IMR-90 (cell line): ENCODE results near the gene SPTLC2. TPM values are rescaled to one million over a fixed set of nuclear protein-coding genes. Genes with fewer than 3 reads are reported as not detected.

ENCODE experiments used
- ATAC-seq: fragments of 200-7000 bp; cut with Tn5 transposase; 2 replicates; pipeline ENCODE4 v1.9.1; 2020; ENCODE audit warnings: low read depth, mild to moderate bottlenecking, moderate library complexity
- BruUV-seq: library from RNA; stranded (reverse); fragments of 400-500 nt; replicated peaks from 2 replicates; lab custom pipeline; 2021; lab: Mats Ljungman, UMichigan
- CTCF ChIA-PET: fragments of 300-600 bp; formaldehyde crosslinking; extraction: SDS; loops from one replicate; lab custom pipeline; 2021; ENCODE audit warnings: antibody characterized with exemption; lab: Yijun Ruan, JAX
- POLR2A ChIA-PET: fragments of 300-600 bp; sonication (Branson Sonifier 250); formaldehyde crosslinking; loops from one replicate; lab custom pipeline; 2022; ENCODE audit warnings: antibody characterized with exemption; ENCODE audit not compliant: unreplicated experiment; lab: Charles Lee
- DNase-seq: peaks from one replicate; pipeline ENCODE4 v3.0.0; 2013
- H2AFZ ChIP-seq: replicated peaks from 2 replicates; pipeline ENCODE3; 2013; ENCODE audit warnings: low read length, mild to moderate bottlenecking; ENCODE audit not compliant: poor library complexity
- H2AK5ac ChIP-seq: 2 replicates; pipeline ENCODE4 v1.6.1; 2013; ENCODE audit warnings: low read depth, low read length, inconsistent platforms
- H2AK9ac ChIP-seq: replicated peaks from 2 replicates; pipeline ENCODE3; 2013; ENCODE audit warnings: mild to moderate bottlenecking, low read depth, low read length, moderate library complexity; ENCODE audit not compliant: poor library complexity
- H2BK120ac ChIP-seq: 2 replicates; pipeline ENCODE4 v1.6.1; 2013; ENCODE audit warnings: low read depth, low read length, inconsistent platforms
- H2BK15ac ChIP-seq: 3 replicates; pipeline ENCODE4 v1.6.1; 2013; ENCODE audit warnings: low read depth, low read length, inconsistent platforms
- H2BK20ac ChIP-seq: 2 replicates; pipeline ENCODE4 v1.6.1; 2013; ENCODE audit warnings: low read depth, mild to moderate bottlenecking, inconsistent platforms, low read length, moderate library complexity
- H2BK5ac ChIP-seq: 2 replicates; pipeline ENCODE4 v1.6.1; 2013; ENCODE audit warnings: mild to moderate bottlenecking, low read depth, low read length, inconsistent platforms; ENCODE audit not compliant: poor library complexity, severe bottlenecking
- H3K14ac ChIP-seq: replicated peaks from 2 replicates; pipeline ENCODE4 v1.6.1; 2013; ENCODE audit warnings: low read depth, low read length, inconsistent platforms
- H3K18ac ChIP-seq: 2 replicates; pipeline ENCODE4 v1.6.1; 2013; ENCODE audit warnings: low read depth, low read length, control low read depth
- H3K23ac ChIP-seq: 2 replicates; pipeline ENCODE4 v1.6.1; 2013; ENCODE audit warnings: low read depth, low read length, inconsistent platforms
- H3K27ac ChIP-seq: 2 replicates; pipeline ENCODE4 v1.5.1; 2013; ENCODE audit warnings: mild to moderate bottlenecking, control low read depth, low read length; ENCODE audit not compliant: insufficient read depth
- H3K27me3 ChIP-seq: 2 replicates; pipeline ENCODE4 v1.6.1; 2013; ENCODE audit warnings: low read length; ENCODE audit not compliant: control insufficient read depth, insufficient read depth
- H3K36me3 ChIP-seq: 2 replicates; pipeline ENCODE4 v1.6.1; 2013; ENCODE audit warnings: low read length, mixed read lengths; ENCODE audit not compliant: control insufficient read depth, insufficient read depth
- H3K4ac ChIP-seq: 2 replicates; pipeline ENCODE4 v1.6.1; 2013; ENCODE audit warnings: low read depth, low read length, inconsistent platforms
- H3K4me1 ChIP-seq: 2 replicates; pipeline ENCODE4 v1.6.1; 2013; ENCODE audit warnings: low read length, mixed read lengths; ENCODE audit not compliant: control insufficient read depth, insufficient read depth
- H3K4me2 ChIP-seq: 2 replicates; pipeline ENCODE4 v1.6.1; 2013; ENCODE audit warnings: low read depth, mild to moderate bottlenecking, control low read depth, low read length, moderate library complexity
- H3K4me3 ChIP-seq: 2 replicates; pipeline ENCODE4 v1.5.1; 2013; ENCODE audit warnings: low read depth, mild to moderate bottlenecking, control low read depth, low read length, moderate library complexity; ENCODE audit not compliant: insufficient read depth
- H3K56ac ChIP-seq: 2 replicates; pipeline ENCODE4 v1.6.1; 2013; ENCODE audit warnings: low read length, inconsistent platforms; ENCODE audit not compliant: insufficient read depth; ENCODE audit errors: extremely low read depth
- H3K79me1 ChIP-seq, 2 experiments: 2 replicates each; pipeline ENCODE4 v1.6.1; 2013; ENCODE audit warnings: low read length in 2 of 2, inconsistent platforms in 1 of 2, low read depth in 1 of 2
- H3K9ac ChIP-seq: 2 replicates; pipeline ENCODE4 v1.6.1; 2013; ENCODE audit warnings: low read depth, low read length, control low read depth
- H3K9me1 ChIP-seq: 2 replicates; pipeline ENCODE4 v1.6.1; 2013; ENCODE audit warnings: low read length, inconsistent platforms; ENCODE audit not compliant: insufficient read depth
- H3K9me3 ChIP-seq: 2 replicates; pipeline ENCODE4 v1.6.1; 2013; ENCODE audit warnings: low read length; ENCODE audit not compliant: control insufficient read depth, insufficient read depth
- H4K20me1 ChIP-seq: 2 replicates; pipeline ENCODE4 v1.6.1; 2013; ENCODE audit warnings: low read length, inconsistent platforms; ENCODE audit not compliant: insufficient read depth
- H4K5ac ChIP-seq: 2 replicates; pipeline ENCODE4 v1.6.1; 2013; ENCODE audit warnings: mild to moderate bottlenecking, low read depth, low read length, control low read depth
- H4K8ac ChIP-seq, 2 experiments: 2 replicates each; pipeline ENCODE4 v1.6.1; 2013; ENCODE audit warnings: low read depth in 2 of 2, low read length in 2 of 2, control low read depth in 1 of 2, inconsistent platforms in 1 of 2
- H4K91ac ChIP-seq: 2 replicates; pipeline ENCODE4 v1.6.1; 2013; ENCODE audit warnings: low read depth, low read length, inconsistent platforms; ENCODE audit not compliant: insufficient read depth
- CHD1 ChIP-seq: IDR thresholded peaks from 2 replicates; pipeline ENCODE4 v1.6.1; 2012; ENCODE audit warnings: low read depth, low read length, improper control_type of control experiment
- MAFK ChIP-seq: IDR thresholded peaks from 2 replicates; pipeline ENCODE4 v1.6.1; 2012; ENCODE audit warnings: low read depth, low read length, improper control_type of control experiment
- MAZ ChIP-seq: IDR thresholded peaks from 2 replicates; pipeline ENCODE4 v1.6.1; 2012; ENCODE audit warnings: low read depth, mild to moderate bottlenecking, low read length, improper control_type of control experiment, moderate library complexity, borderline replicate concordance
- MXI1 ChIP-seq: IDR thresholded peaks from 2 replicates; pipeline ENCODE4 v1.6.1; 2012; ENCODE audit warnings: low read depth, mild to moderate bottlenecking, low read length, moderate library complexity, borderline replicate concordance
- NFE2L2 ChIP-seq: fragments of 150-350 bp; IDR thresholded peaks from 2 replicates; pipeline ENCODE4 v1.6.1; 2016; ENCODE audit warnings: low read depth, mild to moderate bottlenecking, low read length
- WGBS, 2 experiments: methylation state at CpG; one replicate each; pipeline versions ENCODE4 v1.1.5 to v1.1.7; 2013; ENCODE audit warnings: missing lambda C conversion rate in 2 of 2; ENCODE audit not compliant: insufficient read length in 1 of 2; ENCODE audit errors: extremely low coverage in 2 of 2; 5-methylcytosine and 5-hydroxymethylcytosine counted together
- dilution Hi-C: fragments of 300-500 bp; cut with HindIII; formaldehyde crosslinking; loops from one replicate; pipeline ENCODE4 v1.14.3; 2018; ENCODE audit warnings: low sequenced_read_pairs; ENCODE audit not compliant: unreplicated experiment
- in situ Hi-C: fragments of 300-500 bp; cut with MboI; formaldehyde crosslinking; loops from 3 replicates; pipeline ENCODE4 v1.14.3; 2019; ENCODE audit warnings: low sequenced_read_pairs, inconsistent platforms, mixed read lengths
- intact Hi-C: fragments of 100-400 bp; cut with micrococcal nuclease; formaldehyde crosslinking; loops from 2 replicates; pipeline ENCODE4 v1.10.0; 2022
- polyA plus RNA-seq, 3 experiments: library from polyadenylated mRNA; depleted of rRNA; stranded (reverse); fragments of >200 nt; gene quantifications; 2 replicates each; pipeline ENCODE4 v1.2.3, GENCODE V29; 2012; ENCODE audit warnings: low replicate concordance in 1 of 3
- total RNA-seq: library from RNA; depleted of rRNA; stranded (reverse); fragments of >200 nt; gene quantifications from 2 replicates; pipeline ENCODE4 v1.2.3, GENCODE V29; 2012
- TF ChIP-seq, protein P1 (sequence below): fragments of 150-350 bp; IDR thresholded peaks from 2 replicates; pipeline ENCODE4 v1.6.1; 2016; ENCODE audit warnings: low read depth, mild to moderate bottlenecking, low read length, moderate library complexity, borderline replicate concordance
- TF ChIP-seq, protein P2 (sequence below): conservative IDR thresholded peaks from 2 replicates; pipeline ENCODE4 v1.5.1; 2012; ENCODE audit warnings: mild to moderate bottlenecking, low read depth, low read length, improper control_type of control experiment

Gene SPTLC2
- total and polyA plus RNA-seq, 2 of the 4 experiments (the other 2 are of a cell fraction): 22.6 to 68.3 TPM

DNA sequence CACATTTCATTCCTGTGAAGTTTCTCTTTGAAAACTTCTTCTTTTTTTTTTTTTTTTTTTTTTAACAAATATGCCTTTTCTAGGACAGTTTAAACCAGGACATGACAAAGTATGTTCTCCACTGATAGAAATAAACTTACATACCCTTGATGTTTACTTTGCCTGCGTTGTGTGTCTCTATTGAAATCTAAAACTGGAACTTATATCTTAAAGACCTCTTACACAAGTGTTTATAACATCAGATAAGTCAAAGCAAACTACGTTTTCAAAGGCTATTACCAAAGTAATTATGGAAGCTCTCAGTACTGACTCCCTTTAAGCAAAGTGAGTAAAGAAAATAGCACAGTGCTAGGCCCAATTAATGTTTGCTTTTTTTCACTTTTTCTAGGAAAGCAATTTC is 87.2 kb downstream of the SPTLC2 start:
- dilution Hi-C loops: no loop called here
- Histone ChIP-seq H3K4me3 (no peak overlapping the region), H3K9ac (no peak overlapping the region), H3K4me2 (no peak overlapping the region), H3K56ac (no peak overlapping the region), H4K91ac (no peak overlapping the region), H3K18ac (no peak overlapping the region), H3K36me3 (no peaks in the 10 kb centered on the region; the same call in 1 of the 2 replicates), H4K5ac (no peak overlapping the region), H3K27me3 (no peaks in the 10 kb centered on the region), H2AK9ac (no peak overlapping the region), H4K8ac (no peak overlapping the region), H2BK15ac (no peak overlapping the region), H3K9me3 (no peaks in the 10 kb centered on the region), H3K4me1 (0 out of 2 replicates have a peak, but pooled peaks cover 1% of the 10 kb centered on the region), H2BK120ac (no peak overlapping the region), H2AFZ (no peak overlapping the region), H2BK5ac (no peak overlapping the region), H3K4ac (no peak overlapping the region), H3K9me1 (no peaks in the 10 kb centered on the region), H3K79me1 (peaks cover 8 to 20% of the 10 kb centered on the region in 2 experiments; a peak in 2 of 4 replicates), H2AK5ac (no peak overlapping the region), H2BK20ac (no peak overlapping the region), H4K20me1 (peaks cover 3% of the 10 kb centered on the region; the same call in 1 of the 2 replicates), H3K23ac (no peak overlapping the region), H3K27ac (no peak overlapping the region), H3K14ac (no peak overlapping the region)
- ATAC-seq (peak; percentile 87), DNase-seq (peak; percentile 74)
- BruUV-seq: no TSS peak
- in situ Hi-C loops: no loop called here
- intact Hi-C loops: no loop called here
- CTCF ChIA-PET: no interaction called here
- POLR2A ChIA-PET: no interaction called here
- WGBS, 2 experiments: no CpG with 5 or more reads among the region's 2 CpGs
- TF ChIP-seq, protein P1, sequence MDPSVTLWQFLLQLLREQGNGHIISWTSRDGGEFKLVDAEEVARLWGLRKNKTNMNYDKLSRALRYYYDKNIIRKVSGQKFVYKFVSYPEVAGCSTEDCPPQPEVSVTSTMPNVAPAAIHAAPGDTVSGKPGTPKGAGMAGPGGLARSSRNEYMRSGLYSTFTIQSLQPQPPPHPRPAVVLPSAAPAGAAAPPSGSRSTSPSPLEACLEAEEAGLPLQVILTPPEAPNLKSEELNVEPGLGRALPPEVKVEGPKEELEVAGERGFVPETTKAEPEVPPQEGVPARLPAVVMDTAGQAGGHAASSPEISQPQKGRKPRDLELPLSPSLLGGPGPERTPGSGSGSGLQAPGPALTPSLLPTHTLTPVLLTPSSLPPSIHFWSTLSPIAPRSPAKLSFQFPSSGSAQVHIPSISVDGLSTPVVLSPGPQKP: no peak
- TF ChIP-seq MAFK: no peak
- no peak for TF ChIP-seq NFE2L2
- no peak for TF ChIP-seq MXI1
- TF ChIP-seq, protein P2, sequence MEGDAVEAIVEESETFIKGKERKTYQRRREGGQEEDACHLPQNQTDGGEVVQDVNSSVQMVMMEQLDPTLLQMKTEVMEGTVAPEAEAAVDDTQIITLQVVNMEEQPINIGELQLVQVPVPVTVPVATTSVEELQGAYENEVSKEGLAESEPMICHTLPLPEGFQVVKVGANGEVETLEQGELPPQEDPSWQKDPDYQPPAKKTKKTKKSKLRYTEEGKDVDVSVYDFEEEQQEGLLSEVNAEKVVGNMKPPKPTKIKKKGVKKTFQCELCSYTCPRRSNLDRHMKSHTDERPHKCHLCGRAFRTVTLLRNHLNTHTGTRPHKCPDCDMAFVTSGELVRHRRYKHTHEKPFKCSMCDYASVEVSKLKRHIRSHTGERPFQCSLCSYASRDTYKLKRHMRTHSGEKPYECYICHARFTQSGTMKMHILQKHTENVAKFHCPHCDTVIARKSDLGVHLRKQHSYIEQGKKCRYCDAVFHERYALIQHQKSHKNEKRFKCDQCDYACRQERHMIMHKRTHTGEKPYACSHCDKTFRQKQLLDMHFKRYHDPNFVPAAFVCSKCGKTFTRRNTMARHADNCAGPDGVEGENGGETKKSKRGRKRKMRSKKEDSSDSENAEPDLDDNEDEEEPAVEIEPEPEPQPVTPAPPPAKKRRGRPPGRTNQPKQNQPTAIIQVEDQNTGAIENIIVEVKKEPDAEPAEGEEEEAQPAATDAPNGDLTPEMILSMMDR: no peak
- no peak for TF ChIP-seq MAZ
- TF ChIP-seq CHD1: no peak
